Endodermal cell (in vitro differentiated cells): ENCODE data around the gene NDUFB10. TPM values are rescaled to one million over a fixed set of nuclear protein-coding genes. Genes with fewer than 3 reads are reported as not detected.
A peak's percentile ranks its signal among the peaks of the same experiment; 100 is the strongest.

Experiments used
- DNase-seq: peaks from one replicate; pipeline ENCODE4 v3.0.0-alpha.2; 2017
- H3K27ac ChIP-seq: 2 replicates; pipeline ENCODE4 v1.5.1; 2013; ENCODE audit warnings: mild to moderate bottlenecking, low read depth, low read length, moderate library complexity
- H3K27me3 ChIP-seq: 2 replicates; pipeline ENCODE4 v1.6.1; 2013; ENCODE audit warnings: mild to moderate bottlenecking, low read length, moderate library complexity; ENCODE audit not compliant: insufficient read depth, control insufficient read depth, poor library complexity, severe bottlenecking
- H3K36me3 ChIP-seq: 2 replicates; pipeline ENCODE4 v1.7.0; 2013; ENCODE audit warnings: mild to moderate bottlenecking, low read length, moderate library complexity; ENCODE audit not compliant: control insufficient read depth, insufficient read depth
- H3K4me1 ChIP-seq: one replicate; pipeline ENCODE4 v1.7.0; 2013; ENCODE audit warnings: low read length; ENCODE audit not compliant: control insufficient read depth, insufficient read depth
- H3K4me3 ChIP-seq: 2 replicates; pipeline ENCODE4 v1.5.1; 2013; ENCODE audit warnings: mild to moderate bottlenecking, low read length, moderate library complexity
- H3K9ac ChIP-seq: 2 replicates; pipeline ENCODE4 v1.6.1; 2013; ENCODE audit warnings: mild to moderate bottlenecking, low read length, moderate library complexity; ENCODE audit not compliant: poor library complexity, severe bottlenecking; ENCODE audit errors: extremely low read depth
- H3K9me3 ChIP-seq: 2 replicates; pipeline ENCODE4 v1.6.1; 2013; ENCODE audit warnings: mild to moderate bottlenecking, low read length, moderate library complexity; ENCODE audit not compliant: control insufficient read depth
- H3K27ac Mint-ChIP-seq: 2 replicates; pipeline ENCODE4 v1.8.0; 2020; ENCODE audit warnings: mixed read lengths
- H3K27me3 Mint-ChIP-seq: 2 replicates; pipeline ENCODE4 v1.8.0; 2021; ENCODE audit warnings: mild to moderate bottlenecking, mixed read lengths; ENCODE audit not compliant: insufficient read depth
- H3K36me3 Mint-ChIP-seq: 2 replicates; pipeline ENCODE4 v1.8.0; 2020; ENCODE audit warnings: low read depth, mixed read lengths
- H3K4me1 Mint-ChIP-seq: 2 replicates; pipeline ENCODE4 v1.8.0; 2020; ENCODE audit warnings: mixed read lengths
- H3K4me3 Mint-ChIP-seq: 2 replicates; pipeline ENCODE4 v1.8.0; 2020; ENCODE audit warnings: mild to moderate bottlenecking, moderate library complexity, mixed read lengths
- H3K9me3 Mint-ChIP-seq: 2 replicates; pipeline ENCODE4 v1.8.0; 2020; ENCODE audit warnings: mild to moderate bottlenecking, mixed read lengths
- WGBS, 2 experiments: methylation state at CpG; one replicate each; pipeline versions ENCODE4 v1.1.5 to v1.1.7; 2013; ENCODE audit warnings: missing lambda C conversion rate in 2 of 2, mixed read lengths in 1 of 2; ENCODE audit not compliant: insufficient coverage in 1 of 2, insufficient read length in 1 of 2; 5-methylcytosine and 5-hydroxymethylcytosine counted together
- total RNA-seq, 2 donors: library from RNA; stranded (reverse); fragmentation: NEBNext Ultra II Directional in 1 of 2; extraction: Animal tissue kit (Norgen Biotek cat#: 25700) in 1 of 2; gene quantifications; 2 replicates in 1 of 2; 3 replicates in 1 of 2; pipeline ENCODE4 v1.2.1, GENCODE V29; 2021
- TF ChIP-seq, protein P1 (sequence below): fragments of 200-600 bp; sonication (generic); conservative IDR thresholded peaks from 2 replicates; pipeline ENCODE4 v1.5.0; 2021; ENCODE audit warnings: antibody characterized with exemption, mild to moderate bottlenecking

The NDUFB10 gene
- total RNA-seq, 2 donors from 2014 or later = 167 to 192 TPM

DNA sequence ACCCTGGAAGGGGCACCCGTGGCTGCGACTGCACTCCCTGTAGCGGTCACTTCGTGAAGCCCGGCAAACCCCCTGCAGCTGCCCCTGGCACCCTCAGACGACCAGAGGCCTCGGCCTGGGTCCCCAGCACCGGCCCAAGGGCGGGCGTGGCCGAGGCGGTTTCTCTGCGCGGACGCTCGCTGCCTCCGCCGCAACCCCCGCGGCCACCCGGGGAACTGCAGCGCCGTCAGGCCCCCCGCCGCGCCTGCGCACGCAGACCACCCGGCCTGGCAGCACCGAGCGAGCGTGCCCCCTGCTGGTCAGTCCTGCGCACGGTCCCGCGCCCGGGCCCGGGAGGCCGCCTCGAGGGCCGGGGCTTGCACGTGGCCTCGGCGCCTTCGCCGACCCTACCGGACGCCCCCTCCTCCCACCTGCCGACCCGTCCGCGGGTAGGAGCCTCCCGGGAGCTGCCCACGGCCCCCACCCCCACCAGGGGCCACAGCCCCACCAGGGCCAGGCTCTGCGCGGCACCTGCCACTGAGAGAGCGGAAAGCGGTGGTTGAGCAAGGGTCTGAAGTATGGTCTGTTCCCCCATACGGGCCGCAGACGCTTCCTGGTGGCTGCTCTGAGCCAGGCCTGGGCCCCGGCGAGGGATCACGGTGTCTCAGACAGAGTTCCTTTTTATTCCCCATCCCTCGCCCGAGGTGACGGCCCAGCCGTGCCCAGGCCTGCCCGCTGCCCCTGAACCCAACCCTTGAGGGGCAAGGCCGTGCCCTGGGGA is 29.6 kb upstream of the NDUFB10 start:
- Histone ChIP-seq H3K9me3 (no peaks in the 10 kb centered on the region), H3K36me3 (no peaks in the 10 kb centered on the region), H3K4me1 (no peaks in the 10 kb centered on the region), H3K9ac (no peak overlapping the region), H3K4me3 (no peak overlapping the region), H3K27ac (no peak overlapping the region), H3K27me3 (peaks cover 18% of the 10 kb centered on the region)
- peaks cover 41% of the 10 kb centered on the region for H3K27me3 Mint-ChIP-seq
- peaks cover 2% of the 10 kb centered on the region for H3K4me1 Mint-ChIP-seq
- no peaks in the 10 kb centered on the region for H3K36me3 Mint-ChIP-seq
- H3K4me3 Mint-ChIP-seq = peak overlapping the region; percentile 56
- H3K9me3 Mint-ChIP-seq = no peaks in the 10 kb centered on the region
- H3K27ac Mint-ChIP-seq = no peak overlapping the region
- peak; percentile 96 for DNase-seq
- TF ChIP-seq, protein P1, sequence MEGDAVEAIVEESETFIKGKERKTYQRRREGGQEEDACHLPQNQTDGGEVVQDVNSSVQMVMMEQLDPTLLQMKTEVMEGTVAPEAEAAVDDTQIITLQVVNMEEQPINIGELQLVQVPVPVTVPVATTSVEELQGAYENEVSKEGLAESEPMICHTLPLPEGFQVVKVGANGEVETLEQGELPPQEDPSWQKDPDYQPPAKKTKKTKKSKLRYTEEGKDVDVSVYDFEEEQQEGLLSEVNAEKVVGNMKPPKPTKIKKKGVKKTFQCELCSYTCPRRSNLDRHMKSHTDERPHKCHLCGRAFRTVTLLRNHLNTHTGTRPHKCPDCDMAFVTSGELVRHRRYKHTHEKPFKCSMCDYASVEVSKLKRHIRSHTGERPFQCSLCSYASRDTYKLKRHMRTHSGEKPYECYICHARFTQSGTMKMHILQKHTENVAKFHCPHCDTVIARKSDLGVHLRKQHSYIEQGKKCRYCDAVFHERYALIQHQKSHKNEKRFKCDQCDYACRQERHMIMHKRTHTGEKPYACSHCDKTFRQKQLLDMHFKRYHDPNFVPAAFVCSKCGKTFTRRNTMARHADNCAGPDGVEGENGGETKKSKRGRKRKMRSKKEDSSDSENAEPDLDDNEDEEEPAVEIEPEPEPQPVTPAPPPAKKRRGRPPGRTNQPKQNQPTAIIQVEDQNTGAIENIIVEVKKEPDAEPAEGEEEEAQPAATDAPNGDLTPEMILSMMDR = peak; percentile 96
- WGBS, 2 experiments = 17 to 25% methylated on average over 42 to 70 of the region's 70 CpGs

DNA sequence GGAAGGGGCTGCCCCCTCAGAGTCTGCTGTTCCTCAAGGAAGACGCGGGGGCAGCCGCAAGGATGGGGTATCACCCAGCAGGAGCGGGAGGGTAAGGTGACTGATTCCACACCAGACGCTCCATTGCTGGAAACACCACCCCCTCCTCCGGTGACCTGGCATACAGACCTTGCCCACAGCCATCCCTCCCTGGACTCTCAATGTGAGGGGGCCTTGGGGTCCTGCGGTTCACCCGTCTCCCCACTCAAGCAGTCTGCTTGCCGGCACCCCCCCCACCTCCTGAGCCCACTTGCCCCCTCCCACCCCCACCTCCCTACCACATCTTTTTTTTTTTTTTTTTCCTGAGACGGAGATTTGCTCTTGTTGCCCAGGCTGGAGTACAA is 29.0 kb upstream of the NDUFB10 start:
- 86% methylated on average over 9 of the region's 10 CpGs; no CpG with 5 or more reads in 1 of the 2 experiments for WGBS, 2 experiments
- no peak overlapping the region for H3K9ac ChIP-seq
- TF ChIP-seq, protein P1 = no peak
- Mint-ChIP-seq H3K27ac (no peak overlapping the region), H3K9me3 (no peaks in the 10 kb centered on the region), H3K4me3 (no peak overlapping the region), H3K4me1 (peaks cover 2% of the 10 kb centered on the region), H3K36me3 (no peaks in the 10 kb centered on the region), H3K27me3 (peaks cover 36% of the 10 kb centered on the region)
- H3K4me1 ChIP-seq = no peaks in the 10 kb centered on the region
- no peaks in the 10 kb centered on the region for H3K9me3 ChIP-seq
- no peak overlapping the region for H3K27ac ChIP-seq
- no peak overlapping the region for H3K4me3 ChIP-seq
- DNase-seq = no peak
- peaks cover 13% of the 10 kb centered on the region for H3K27me3 ChIP-seq
- H3K36me3 ChIP-seq = no peaks in the 10 kb centered on the region

DNA sequence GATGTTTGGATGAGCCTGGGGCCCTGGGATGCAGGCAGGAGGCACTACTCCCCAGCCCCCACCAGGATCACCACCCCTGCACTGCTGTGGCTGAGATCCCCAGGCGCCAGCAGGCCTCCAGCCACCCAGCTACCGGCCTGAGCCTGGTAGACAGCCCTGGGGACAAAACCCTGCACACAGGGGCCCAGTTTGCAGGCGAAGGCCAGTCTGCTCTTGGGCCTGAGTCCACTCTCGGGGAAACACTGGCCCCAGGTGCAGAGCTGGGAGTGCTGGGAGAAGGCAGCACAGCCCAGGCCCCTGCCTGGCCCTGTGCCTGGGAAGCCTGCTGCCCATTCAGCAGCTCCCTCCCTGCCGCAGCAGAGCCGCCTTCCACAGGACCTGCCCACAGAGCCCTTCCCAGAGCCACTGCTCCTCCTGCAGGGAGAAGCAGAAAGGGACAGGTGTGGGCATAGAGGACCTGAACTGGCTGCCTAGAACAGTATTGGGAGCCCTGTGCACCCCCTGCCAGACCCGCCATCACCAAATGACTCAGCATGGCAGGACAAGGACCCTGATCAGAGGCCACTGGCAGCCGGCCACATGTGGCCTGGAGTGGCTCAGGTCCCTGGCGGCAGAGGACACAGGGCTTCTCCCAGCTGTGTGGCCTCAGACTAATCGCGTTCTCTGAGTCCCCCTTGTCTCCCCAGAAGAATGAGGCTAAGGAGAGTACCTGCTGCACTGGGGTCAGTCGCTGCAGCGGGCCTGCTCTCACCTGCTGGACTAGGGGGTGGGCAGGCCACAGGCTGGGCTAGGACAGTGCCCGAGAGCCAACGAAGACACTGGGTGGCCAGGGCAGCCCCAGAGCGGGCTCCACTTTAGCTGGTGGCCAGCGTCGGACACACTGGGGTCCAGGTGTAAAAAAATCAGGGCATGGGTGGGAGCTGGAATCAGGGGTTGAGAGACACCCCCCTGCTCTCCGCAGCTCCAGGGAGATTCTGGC is 27.0 kb upstream of the NDUFB10 start:
- Mint-ChIP-seq H3K27ac (no peak overlapping the region), H3K36me3 (peaks cover 6% of the 10 kb centered on the region), H3K27me3 (peaks cover 30% of the 10 kb centered on the region), H3K4me1 (peaks cover 2% of the 10 kb centered on the region), H3K9me3 (no peaks in the 10 kb centered on the region), H3K4me3 (no peak overlapping the region)
- Histone ChIP-seq H3K4me1 (no peaks in the 10 kb centered on the region), H3K9me3 (no peaks in the 10 kb centered on the region), H3K4me3 (no peak overlapping the region), H3K27me3 (peaks cover 13% of the 10 kb centered on the region), H3K9ac (no peak overlapping the region), H3K27ac (no peak overlapping the region), H3K36me3 (no peaks in the 10 kb centered on the region)
- WGBS, 2 experiments = 84 to 93% methylated on average over 16 to 19 of the region's 19 CpGs
- TF ChIP-seq, protein P1 = peak; percentile 63
- DNase-seq = peak; percentile 86
